ENCODE results near the gene LAD1. TPM values are rescaled to one million over a fixed set of nuclear protein-coding genes. Genes with fewer than 3 reads are reported as not detected.

The LAD1 gene
- total RNA-seq, 1 donor from 2014 or later: 1.2 TPM

DNA sequence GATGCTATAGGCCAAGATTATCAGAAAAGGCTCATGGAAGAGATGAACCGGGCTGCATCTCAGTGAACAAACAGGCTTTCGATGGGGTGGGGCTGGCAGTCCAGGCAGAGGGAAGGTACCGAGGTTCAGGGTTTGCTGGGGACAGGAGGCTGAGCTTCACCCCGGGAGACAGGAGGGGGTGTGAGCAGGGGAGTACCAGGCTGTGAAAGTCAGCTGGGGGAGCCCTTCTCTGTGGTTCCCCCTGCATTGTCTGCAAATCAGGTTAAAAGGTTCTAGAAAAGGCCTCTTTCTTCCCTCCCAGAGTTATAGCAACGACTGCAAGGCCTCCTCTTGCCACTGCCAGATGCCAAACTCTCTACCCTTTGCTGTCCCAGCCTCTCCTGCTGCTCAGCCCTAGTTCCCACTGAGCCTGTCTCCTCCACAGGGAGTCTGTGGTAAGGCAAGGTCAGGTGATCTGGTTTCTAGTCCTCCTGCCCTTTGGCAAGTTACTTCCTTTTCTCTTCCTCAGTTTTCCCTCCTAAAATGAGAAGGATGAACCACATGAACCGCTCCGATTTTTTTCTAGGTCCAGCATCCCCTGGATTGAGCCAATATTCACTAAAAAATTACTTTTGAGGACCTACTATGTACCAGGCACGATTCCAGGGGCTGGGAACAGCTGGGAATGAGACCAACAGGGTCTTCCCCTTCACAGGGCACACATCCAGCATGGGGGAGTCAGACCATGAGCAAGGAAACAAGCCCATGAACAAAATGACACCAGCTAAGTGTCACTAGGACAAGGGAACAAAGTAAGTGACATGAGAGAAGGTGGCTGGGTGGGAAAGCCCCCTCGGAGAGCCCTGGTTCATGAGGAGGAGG, 7.2 kb downstream of the LAD1 start:
- Histone ChIP-seq H2AFZ (ENCODE audit: low read depth, low read length) (no peak overlapping the region), H3K36me3 (ENCODE audit: insufficient read depth, low read length) (no peaks in the 10 kb centered on the region), H3K27ac (ENCODE audit: low read depth, low read length) (no peak overlapping the region), H3K4me3 (ENCODE audit: insufficient read depth, low read depth, low read length) (no peak overlapping the region), H3K9me3 (ENCODE audit: insufficient read depth, low read depth, low read length) (no peaks in the 10 kb centered on the region), H3K79me2 (ENCODE audit: insufficient read depth, low read length) (no peaks in the 10 kb centered on the region), H3K9ac (ENCODE audit: low read length) (no peak overlapping the region), H3K4me2 (ENCODE audit: low read length) (no peak overlapping the region), H4K20me1 (ENCODE audit: insufficient read depth, low read length) (no peaks in the 10 kb centered on the region), H3K27me3 (ENCODE audit: insufficient read depth, low read length) (peaks cover 2% of the 10 kb centered on the region), H3K4me1 (ENCODE audit: insufficient read depth, low read length) (no peaks in the 10 kb centered on the region)
- Mint-ChIP-seq H3K4me3 (ENCODE audit: unreplicated experiment) (no peak overlapping the region), H3K9me3 (ENCODE audit: unreplicated experiment) (no peaks in the 10 kb centered on the region), H3K27ac (ENCODE audit: unreplicated experiment) (no peak overlapping the region), H3K4me1 (ENCODE audit: low read depth, unreplicated experiment) (peaks cover 7% of the 10 kb centered on the region), H3K27me3 (ENCODE audit: low read depth, unreplicated experiment) (peaks cover 47% of the 10 kb centered on the region), H3K36me3 (ENCODE audit: low read depth, unreplicated experiment) (peaks cover 3% of the 10 kb centered on the region)
- DNase-seq (ENCODE audit: low read depth): no peak
- no peak for FAIRE-seq
- TF ChIP-seq EZH2 (IDR thresholded peaks at IDR 0.05; ENCODE audit: insufficient read depth, low read length): no peak
- TF ChIP-seq, protein P1, sequence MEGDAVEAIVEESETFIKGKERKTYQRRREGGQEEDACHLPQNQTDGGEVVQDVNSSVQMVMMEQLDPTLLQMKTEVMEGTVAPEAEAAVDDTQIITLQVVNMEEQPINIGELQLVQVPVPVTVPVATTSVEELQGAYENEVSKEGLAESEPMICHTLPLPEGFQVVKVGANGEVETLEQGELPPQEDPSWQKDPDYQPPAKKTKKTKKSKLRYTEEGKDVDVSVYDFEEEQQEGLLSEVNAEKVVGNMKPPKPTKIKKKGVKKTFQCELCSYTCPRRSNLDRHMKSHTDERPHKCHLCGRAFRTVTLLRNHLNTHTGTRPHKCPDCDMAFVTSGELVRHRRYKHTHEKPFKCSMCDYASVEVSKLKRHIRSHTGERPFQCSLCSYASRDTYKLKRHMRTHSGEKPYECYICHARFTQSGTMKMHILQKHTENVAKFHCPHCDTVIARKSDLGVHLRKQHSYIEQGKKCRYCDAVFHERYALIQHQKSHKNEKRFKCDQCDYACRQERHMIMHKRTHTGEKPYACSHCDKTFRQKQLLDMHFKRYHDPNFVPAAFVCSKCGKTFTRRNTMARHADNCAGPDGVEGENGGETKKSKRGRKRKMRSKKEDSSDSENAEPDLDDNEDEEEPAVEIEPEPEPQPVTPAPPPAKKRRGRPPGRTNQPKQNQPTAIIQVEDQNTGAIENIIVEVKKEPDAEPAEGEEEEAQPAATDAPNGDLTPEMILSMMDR (IDR thresholded peaks at IDR 0.05; ENCODE audit: insufficient read depth, low read depth, low read length): no peak

- H3K4me3 Mint-ChIP-seq (ENCODE audit: unreplicated experiment): no peak overlapping the region
- Histone ChIP-seq H4K20me1 (ENCODE audit: insufficient read depth, low read length) (no peaks in the 10 kb centered on the region), H3K9me3 (ENCODE audit: insufficient read depth, low read depth, low read length) (no peaks in the 10 kb centered on the region), H2AFZ (ENCODE audit: low read depth, low read length) (no peak overlapping the region), H3K79me2 (ENCODE audit: insufficient read depth, low read length) (no peaks in the 10 kb centered on the region), H3K4me3 (ENCODE audit: insufficient read depth, low read depth, low read length) (no peak overlapping the region), H3K4me2 (ENCODE audit: low read length) (no peak overlapping the region), H3K36me3 (ENCODE audit: insufficient read depth, low read length) (no peaks in the 10 kb centered on the region), H3K9ac (ENCODE audit: low read length) (no peak overlapping the region), H3K27ac (ENCODE audit: low read depth, low read length) (no peak overlapping the region), H3K27me3 (ENCODE audit: insufficient read depth, low read length) (peaks cover 2% of the 10 kb centered on the region), H3K4me1 (ENCODE audit: insufficient read depth, low read length) (no peaks in the 10 kb centered on the region)
- H3K27me3 Mint-ChIP-seq (ENCODE audit: low read depth, unreplicated experiment): peaks cover 45% of the 10 kb centered on the region
- FAIRE-seq (no peak), DNase-seq (ENCODE audit: low read depth) (no peak)
- H3K9me3 Mint-ChIP-seq (ENCODE audit: unreplicated experiment): no peaks in the 10 kb centered on the region
- H3K36me3 Mint-ChIP-seq (ENCODE audit: low read depth, unreplicated experiment): peaks cover 2% of the 10 kb centered on the region
- TF ChIP-seq, protein P1 (IDR thresholded peaks at IDR 0.05; ENCODE audit: insufficient read depth, low read depth, low read length): no peak
- no peak for TF ChIP-seq EZH2 (IDR thresholded peaks at IDR 0.05; ENCODE audit: insufficient read depth, low read length)
- no peak overlapping the region for H3K27ac Mint-ChIP-seq (ENCODE audit: unreplicated experiment)
- peaks cover 2% of the 10 kb centered on the region for H3K4me1 Mint-ChIP-seq (ENCODE audit: low read depth, unreplicated experiment)
These were observed 7.9 kb downstream of the LAD1 start for GRCh38 chr1:201391225-201391624.

- Histone ChIP-seq H3K9ac (ENCODE audit: low read length) (no peak overlapping the region), H3K4me1 (ENCODE audit: insufficient read depth, low read length) (peaks cover 10% of the 10 kb centered on the region), H3K4me3 (ENCODE audit: insufficient read depth, low read depth, low read length) (no peak overlapping the region), H3K27ac (ENCODE audit: low read depth, low read length) (no peak overlapping the region), H3K36me3 (ENCODE audit: insufficient read depth, low read length) (no peaks in the 10 kb centered on the region), H3K79me2 (ENCODE audit: insufficient read depth, low read length) (no peaks in the 10 kb centered on the region), H2AFZ (ENCODE audit: low read depth, low read length) (no peak overlapping the region), H3K9me3 (ENCODE audit: insufficient read depth, low read depth, low read length) (no peaks in the 10 kb centered on the region), H4K20me1 (ENCODE audit: insufficient read depth, low read length) (no peaks in the 10 kb centered on the region), H3K4me2 (ENCODE audit: low read length) (no peak overlapping the region), H3K27me3 (ENCODE audit: insufficient read depth, low read length) (peaks cover 2% of the 10 kb centered on the region)
- no peak for FAIRE-seq
- no peak for TF ChIP-seq EZH2 (IDR thresholded peaks at IDR 0.05; ENCODE audit: insufficient read depth, low read length)
- TF ChIP-seq, protein P1 (IDR thresholded peaks at IDR 0.05; ENCODE audit: insufficient read depth, low read depth, low read length): no peak
- H3K9me3 Mint-ChIP-seq (ENCODE audit: unreplicated experiment): no peaks in the 10 kb centered on the region
- H3K27me3 Mint-ChIP-seq (ENCODE audit: low read depth, unreplicated experiment): peaks cover 35% of the 10 kb centered on the region
- no peaks in the 10 kb centered on the region for H3K36me3 Mint-ChIP-seq (ENCODE audit: low read depth, unreplicated experiment)
- no peak overlapping the region for H3K27ac Mint-ChIP-seq (ENCODE audit: unreplicated experiment)
- H3K4me3 Mint-ChIP-seq (ENCODE audit: unreplicated experiment): no peak overlapping the region
- DNase-seq (ENCODE audit: low read depth): no peak
- H3K4me1 Mint-ChIP-seq (ENCODE audit: low read depth, unreplicated experiment): peaks cover 10% of the 10 kb centered on the region
These were observed 10.1 kb downstream of the LAD1 start for GRCh38 chr1:201389051-201389450.

Data from astrocyte (in vitro differentiated cells and primary cell).